ENCODE results near the gene NGEF.

The NGEF gene

DNA sequence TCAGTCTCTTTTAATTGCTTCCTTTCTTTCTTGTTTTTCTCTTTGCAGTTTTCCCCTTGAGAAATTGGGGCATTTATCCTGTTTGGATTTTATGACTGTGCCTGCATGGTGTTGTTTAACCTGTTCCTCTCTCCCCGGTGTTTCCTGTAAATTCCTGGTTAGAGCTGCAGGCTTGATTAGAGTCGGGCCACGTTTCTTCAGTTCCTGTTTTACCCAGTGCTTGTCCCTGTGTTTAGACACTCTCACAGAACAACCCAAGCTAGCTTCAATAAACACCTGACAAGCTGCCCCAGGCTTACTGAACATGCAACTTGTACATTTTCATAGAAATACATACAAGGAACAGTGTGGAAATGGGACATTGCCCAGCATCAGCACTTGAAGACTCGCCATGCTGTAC is 53.9 kb downstream of the NGEF start:
- no peak for TF ChIP-seq JUND (IDR thresholded peaks at IDR 0.05; ENCODE audit: low read depth)
- no peak for DNase-seq (ENCODE audit: low read depth in 1 of 2, low spot score in 1 of 2)
- in situ Hi-C loops (cut with HindIII; ENCODE audit: low pct_unique_long_range_greater_than_20kb, low sequenced_read_pairs), result no loop called here

DNA sequence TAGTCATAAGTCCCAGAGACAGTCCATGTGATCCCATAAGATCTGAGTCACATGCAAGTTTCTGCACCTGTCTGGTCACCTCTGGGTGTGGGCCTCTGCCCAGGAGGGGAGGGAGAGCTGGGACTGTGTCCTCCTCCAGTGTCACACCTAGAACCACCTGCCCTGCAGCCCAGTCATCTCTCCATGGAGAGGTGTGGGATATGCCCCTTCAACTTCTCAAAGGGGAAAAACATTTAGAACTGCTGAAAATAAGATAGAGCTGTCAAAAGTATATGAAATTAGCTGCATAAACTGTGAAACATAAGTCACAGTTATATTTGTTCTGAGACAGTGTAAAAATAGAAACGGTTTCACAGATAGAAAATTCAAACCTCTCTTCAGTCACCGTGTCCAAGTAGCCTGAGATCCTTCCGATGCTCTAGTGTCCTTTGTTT is 55.4 kb downstream of the NGEF start:
- no peak for DNase-seq (ENCODE audit: low read depth in 1 of 2, low spot score in 1 of 2)
- TF ChIP-seq JUND (IDR thresholded peaks at IDR 0.05; ENCODE audit: low read depth), result no peak
- in situ Hi-C loops (cut with HindIII; ENCODE audit: low pct_unique_long_range_greater_than_20kb, low sequenced_read_pairs), result no loop called here

DNA sequence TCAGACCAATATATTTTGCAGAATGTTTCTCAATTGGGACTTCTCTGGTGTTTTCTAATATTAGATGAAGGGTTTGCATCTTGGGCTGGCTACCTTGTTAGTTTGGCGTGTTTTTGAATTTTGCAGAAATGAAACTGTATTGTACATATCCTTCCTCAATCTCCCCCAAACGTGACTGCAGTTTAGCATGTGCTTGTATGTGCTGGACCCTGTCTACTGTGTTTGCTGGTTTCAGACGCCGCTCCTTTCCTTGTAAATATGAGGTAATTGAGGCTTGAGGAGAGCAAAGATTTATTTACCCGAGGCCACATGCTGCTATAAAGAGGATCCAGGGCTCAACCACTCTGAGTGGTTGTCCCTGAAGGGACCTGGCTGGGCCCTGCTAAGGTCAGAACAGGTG is 57.2 kb downstream of the NGEF start:
- TF ChIP-seq JUND (IDR thresholded peaks at IDR 0.05; ENCODE audit: low read depth), result no peak
- no peak for DNase-seq (ENCODE audit: low read depth in 1 of 2, low spot score in 1 of 2)
- in situ Hi-C loops (cut with HindIII; ENCODE audit: low pct_unique_long_range_greater_than_20kb, low sequenced_read_pairs), result no loop called here

DNA sequence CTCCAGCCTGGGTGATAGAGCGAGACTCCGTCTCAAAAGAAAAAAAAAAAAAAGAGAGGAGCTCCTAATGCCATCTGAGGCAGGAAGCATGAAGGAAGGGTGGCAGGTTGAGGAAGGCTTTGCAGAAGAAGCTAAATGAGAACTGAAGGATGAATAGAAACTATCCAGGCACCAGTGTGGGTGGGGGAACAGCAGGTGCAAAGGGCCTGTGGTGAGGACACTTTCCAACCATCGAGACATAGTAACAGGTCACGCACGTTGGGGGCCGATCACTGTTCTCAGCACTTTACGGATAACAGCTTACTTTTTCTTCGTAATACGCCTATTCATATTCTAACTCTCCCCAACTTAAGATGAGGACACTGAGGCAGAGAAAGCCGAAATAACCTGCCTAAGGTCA is 58.4 kb downstream of the NGEF start:
- in situ Hi-C loops (cut with HindIII; ENCODE audit: low pct_unique_long_range_greater_than_20kb, low sequenced_read_pairs), result no loop called here
- TF ChIP-seq JUND (IDR thresholded peaks at IDR 0.05; ENCODE audit: low read depth), result no peak
- DNase-seq (ENCODE audit: low read depth in 1 of 2, low spot score in 1 of 2), result no peak

DNA sequence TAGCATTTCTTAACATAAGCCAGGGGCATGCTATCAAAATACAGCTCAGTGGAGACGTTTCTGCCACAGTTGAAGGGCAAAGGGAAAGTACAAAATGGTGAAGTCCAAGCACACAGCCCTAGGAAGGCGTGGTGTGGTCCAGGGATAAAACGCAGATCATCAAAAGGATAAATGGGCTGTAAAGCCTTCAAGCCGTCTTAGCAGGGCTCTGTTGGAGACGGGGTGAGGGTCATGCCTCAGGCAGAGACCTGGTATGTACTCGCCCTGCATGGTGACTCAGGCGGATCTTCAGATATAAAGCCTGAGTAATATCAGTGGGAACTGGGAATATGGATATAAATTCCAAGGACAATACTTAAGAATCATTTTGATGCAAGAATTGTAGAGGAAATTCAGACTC is 61.2 kb downstream of the NGEF start:
- TF ChIP-seq JUND (IDR thresholded peaks at IDR 0.05; ENCODE audit: low read depth), result no peak
- no peak for DNase-seq (ENCODE audit: low read depth in 1 of 2, low spot score in 1 of 2)
- in situ Hi-C loops (cut with HindIII; ENCODE audit: low pct_unique_long_range_greater_than_20kb, low sequenced_read_pairs), result no loop called here

DNA sequence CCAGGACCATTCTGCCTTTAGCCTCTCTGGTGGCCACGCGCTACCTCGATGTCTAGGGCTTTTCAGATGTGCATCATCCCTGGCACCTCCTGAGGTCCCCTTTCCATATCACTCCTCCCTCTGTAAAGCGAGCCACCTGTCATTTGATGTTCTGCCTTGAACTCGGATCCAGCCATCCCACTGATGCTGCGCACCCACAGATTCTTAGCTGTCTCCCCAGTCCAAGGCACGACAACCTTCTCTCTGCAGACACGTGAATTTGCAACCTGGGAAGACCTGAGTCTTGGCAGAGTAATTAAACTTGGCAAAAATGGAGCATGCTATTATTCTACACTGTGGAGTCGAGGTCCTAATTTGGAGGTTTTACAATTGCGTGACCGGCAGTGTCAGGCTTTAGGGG is 61.9 kb downstream of the NGEF start:
- DNase-seq (ENCODE audit: low read depth in 1 of 2, low spot score in 1 of 2), result no peak
- in situ Hi-C loops (cut with HindIII; ENCODE audit: low pct_unique_long_range_greater_than_20kb, low sequenced_read_pairs), result no loop called here
- TF ChIP-seq JUND (IDR thresholded peaks at IDR 0.05; ENCODE audit: low read depth), result no peak

DNA sequence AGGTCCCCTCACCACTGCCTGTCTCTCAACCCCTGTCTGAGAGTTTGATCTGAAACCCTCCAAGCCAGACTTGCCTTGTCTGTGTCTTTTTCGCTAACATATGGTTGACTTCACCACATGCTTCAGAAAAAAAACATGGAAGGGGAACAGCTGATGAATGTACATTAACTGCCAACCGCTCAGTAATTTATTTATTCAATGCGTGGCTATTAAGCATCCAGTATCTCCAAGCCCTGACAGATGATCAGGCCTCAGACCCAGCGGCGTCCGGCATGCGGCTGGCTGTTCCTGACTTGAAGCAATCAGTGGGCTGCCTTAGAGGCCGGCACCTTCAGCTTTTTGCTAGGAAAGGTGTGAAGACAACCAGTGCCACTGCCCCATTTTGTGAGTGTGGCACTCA is 62.3 kb downstream of the NGEF start:
- TF ChIP-seq JUND (IDR thresholded peaks at IDR 0.05; ENCODE audit: low read depth), result no peak
- no peak for DNase-seq (ENCODE audit: low read depth in 1 of 2, low spot score in 1 of 2)
- in situ Hi-C loops (cut with HindIII; ENCODE audit: low pct_unique_long_range_greater_than_20kb, low sequenced_read_pairs), result no loop called here

DNA sequence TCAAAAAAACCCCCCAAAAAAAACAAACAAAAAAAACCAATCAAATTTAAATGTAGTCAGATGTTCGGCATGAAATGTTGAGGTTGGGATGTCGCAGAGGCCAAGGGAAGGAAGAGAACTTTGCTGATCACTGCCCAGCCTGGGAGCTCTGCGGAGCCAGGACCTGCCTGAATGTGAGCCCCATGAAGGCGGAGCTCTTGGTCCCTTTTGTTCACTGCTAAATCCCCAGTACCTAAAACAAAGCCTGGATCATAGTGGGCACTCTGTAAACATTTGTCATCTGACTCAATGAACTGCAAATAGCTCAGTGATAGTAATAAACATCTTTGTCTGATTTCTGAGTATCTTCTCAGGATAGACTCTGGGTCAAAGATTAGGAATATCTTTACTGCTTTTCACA is 64.0 kb downstream of the NGEF start:
- no peak for DNase-seq (ENCODE audit: low read depth in 1 of 2, low spot score in 1 of 2)
- TF ChIP-seq JUND (IDR thresholded peaks at IDR 0.05; ENCODE audit: low read depth), result no peak
- in situ Hi-C loops (cut with HindIII; ENCODE audit: low pct_unique_long_range_greater_than_20kb, low sequenced_read_pairs), result no loop called here

DNA sequence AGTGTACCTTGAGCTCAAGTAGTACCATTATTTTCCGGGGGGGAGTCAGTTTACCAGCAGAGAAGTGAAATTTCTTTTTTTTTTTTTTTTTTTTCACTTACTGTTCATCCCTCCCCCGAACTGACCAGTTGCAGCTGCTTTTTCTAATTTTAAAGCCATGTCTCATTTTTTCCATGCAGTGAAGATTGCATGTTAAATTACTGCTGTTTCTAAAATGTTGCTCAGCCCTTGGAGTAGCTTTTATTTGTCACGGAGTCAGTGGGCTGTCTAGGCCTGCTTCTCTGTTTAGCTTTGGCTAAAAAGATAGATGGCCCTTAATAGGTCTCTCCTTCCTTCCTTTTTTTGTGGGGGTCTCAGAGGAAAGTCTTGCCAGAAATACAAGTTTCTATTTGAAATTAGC is 70.2 kb downstream of the NGEF start:
- DNase-seq (ENCODE audit: low read depth in 1 of 2, low spot score in 1 of 2), result no peak
- in situ Hi-C loops (cut with HindIII; ENCODE audit: low pct_unique_long_range_greater_than_20kb, low sequenced_read_pairs), result no loop called here
- no peak for TF ChIP-seq JUND (IDR thresholded peaks at IDR 0.05; ENCODE audit: low read depth)

DNA sequence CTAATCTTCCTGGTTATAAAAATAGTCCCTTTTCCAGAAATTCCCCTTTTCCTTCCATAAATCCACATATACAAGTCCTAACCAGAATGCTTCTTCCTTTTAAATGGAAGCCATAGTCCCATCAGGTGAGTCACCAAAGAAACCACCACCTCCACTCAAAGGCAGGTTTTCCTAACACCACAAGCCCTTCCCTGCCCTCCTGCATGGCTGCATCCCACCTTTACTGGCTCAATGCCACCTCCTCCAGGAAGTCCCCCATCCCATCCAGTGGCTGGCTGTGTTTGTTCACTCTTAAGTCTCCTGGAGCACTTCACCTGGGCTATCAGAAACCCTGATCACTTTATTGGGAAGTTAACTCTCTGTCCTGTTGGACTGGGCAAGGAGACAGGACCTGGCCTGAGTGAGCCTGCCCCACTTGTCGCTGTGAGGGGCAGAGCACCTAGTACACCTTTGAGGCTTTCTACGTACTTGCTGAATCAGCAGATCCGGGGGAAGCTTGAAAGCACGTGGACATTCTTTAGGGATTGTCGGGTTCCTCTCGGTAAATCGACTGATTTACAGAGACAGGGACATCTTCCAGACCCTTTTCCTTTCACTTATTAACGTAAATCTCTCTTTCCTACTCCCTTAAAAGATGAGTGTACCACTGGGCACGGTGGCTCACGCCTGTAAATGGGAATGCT is 71.0 kb downstream of the NGEF start:
- in situ Hi-C loops (cut with HindIII; ENCODE audit: low pct_unique_long_range_greater_than_20kb, low sequenced_read_pairs), result no loop called here
- no peak for DNase-seq (ENCODE audit: low read depth in 1 of 2, low spot score in 1 of 2)
- no peak for TF ChIP-seq JUND (IDR thresholded peaks at IDR 0.05; ENCODE audit: low read depth)

DNA sequence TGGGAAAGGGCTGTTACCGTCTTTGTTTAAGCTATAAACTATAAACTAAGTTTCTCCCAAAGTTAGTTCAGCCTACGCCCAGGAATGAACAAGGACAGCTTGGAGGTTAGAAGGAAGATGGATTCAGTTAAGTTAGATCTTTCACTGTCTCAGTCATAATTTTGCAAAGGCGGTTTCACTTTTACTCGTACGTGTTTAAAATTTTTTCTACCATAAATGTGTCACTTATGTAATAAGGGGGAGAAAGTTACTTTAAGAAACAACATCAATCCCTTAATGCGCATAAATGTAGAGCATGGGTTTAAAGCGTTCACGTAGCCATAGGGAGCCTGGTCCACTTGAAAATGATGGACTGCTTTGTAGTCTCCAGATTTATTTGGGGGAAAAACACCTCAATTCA is 71.7 kb downstream of the NGEF start:
- DNase-seq (ENCODE audit: low read depth in 1 of 2, low spot score in 1 of 2), result no peak
- TF ChIP-seq JUND (IDR thresholded peaks at IDR 0.05; ENCODE audit: low read depth), result no peak
- in situ Hi-C loops (cut with HindIII; ENCODE audit: low pct_unique_long_range_greater_than_20kb, low sequenced_read_pairs), result no loop called here

DNA sequence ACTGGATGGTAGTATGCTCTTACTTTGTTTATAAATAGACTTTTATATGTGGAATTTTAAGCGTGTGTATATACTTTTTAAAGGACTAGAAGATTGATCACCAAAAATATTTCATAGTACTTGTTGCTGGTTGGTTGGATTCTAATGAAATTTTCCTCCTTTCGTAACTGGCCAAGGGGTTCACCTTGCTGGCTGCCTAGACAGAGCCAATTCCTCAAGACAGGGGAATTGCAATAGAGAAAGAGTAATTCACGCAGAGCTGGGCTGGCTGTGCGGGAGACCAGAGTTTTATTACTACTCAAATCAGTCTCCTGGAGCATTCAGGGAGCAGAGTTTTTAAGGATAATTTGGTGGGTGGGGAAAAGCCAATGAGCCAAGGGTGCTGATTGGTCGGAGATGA is 72.3 kb downstream of the NGEF start:
- no peak for DNase-seq (ENCODE audit: low read depth in 1 of 2, low spot score in 1 of 2)
- in situ Hi-C loops (cut with HindIII; ENCODE audit: low pct_unique_long_range_greater_than_20kb, low sequenced_read_pairs), result no loop called here
- TF ChIP-seq JUND (IDR thresholded peaks at IDR 0.05; ENCODE audit: low read depth), result no peak

DNA sequence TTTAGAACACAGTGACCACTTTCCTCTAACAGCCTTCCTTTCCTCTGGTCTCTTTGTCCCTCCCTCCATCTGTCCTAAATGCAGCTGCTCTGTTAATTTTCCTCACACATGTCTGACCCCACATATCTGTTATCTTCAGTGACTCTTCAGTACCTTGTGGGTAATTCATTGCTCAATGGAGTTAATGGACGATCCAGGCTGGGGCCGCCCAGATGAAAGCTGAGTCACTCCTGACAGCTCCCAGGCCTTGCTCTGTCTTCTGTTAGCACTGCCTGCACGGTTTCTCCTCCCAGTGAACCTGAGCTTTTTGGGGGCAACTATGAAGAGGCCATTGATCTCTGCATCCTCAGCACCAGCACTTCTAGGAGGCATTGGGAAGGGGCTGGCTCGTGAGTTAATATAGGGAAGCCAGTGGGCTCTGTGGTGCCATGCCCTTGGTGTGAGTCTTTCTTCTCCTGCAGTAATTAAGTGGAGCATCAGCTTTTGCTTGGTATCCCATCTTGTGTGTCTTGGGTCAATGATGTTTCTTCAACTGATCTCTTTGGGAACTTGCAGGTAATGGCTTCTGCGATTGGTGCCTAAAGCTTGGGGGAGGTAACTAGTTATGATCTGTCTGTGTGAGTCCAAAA is 75.7 kb downstream of the NGEF start:
- no peak for DNase-seq (ENCODE audit: low read depth in 1 of 2, low spot score in 1 of 2)
- in situ Hi-C loops (cut with HindIII; ENCODE audit: low pct_unique_long_range_greater_than_20kb, low sequenced_read_pairs), result no loop called here

DNA sequence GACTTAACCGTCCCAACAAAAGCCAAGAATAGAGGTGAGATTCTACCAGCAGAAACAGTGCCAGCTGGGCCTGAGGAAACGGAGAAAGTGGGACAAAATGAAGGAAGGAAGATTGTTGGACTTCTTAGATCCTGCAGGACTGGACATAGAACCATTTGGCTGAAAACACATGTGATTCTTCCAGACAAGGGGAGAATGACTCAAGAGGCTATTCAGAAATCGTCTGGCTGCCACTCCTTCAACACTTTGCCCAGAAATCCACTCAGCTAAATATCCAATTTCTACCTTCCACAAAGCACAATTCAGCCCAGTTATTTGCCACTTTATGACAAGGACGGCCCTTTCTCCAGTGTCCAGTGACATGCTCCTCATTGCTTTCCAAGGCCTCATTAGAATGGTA is 81.4 kb downstream of the NGEF start:
- no peak for TF ChIP-seq JUND (IDR thresholded peaks at IDR 0.05; ENCODE audit: low read depth)
- in situ Hi-C loops (cut with HindIII; ENCODE audit: low pct_unique_long_range_greater_than_20kb, low sequenced_read_pairs), result no loop called here
- no peak for DNase-seq (ENCODE audit: low read depth in 1 of 2, low spot score in 1 of 2)

More for the DNA sequence above, 75.7 kb downstream of the NGEF start:
- TF ChIP-seq JUND (IDR thresholded peaks at IDR 0.05; ENCODE audit: low read depth), result no peak
